BLaER1 treated with 17β-estradiol and CSF1 and Interleukin-3, amounts not matched to agents 10 nM and 100 nM (cell line): ENCODE measurements around the gene RALGAPA2.

Source experiments
- H3K27ac ChIP-seq, 11 experiments: shearing (Covaris generic); formaldehyde crosslinking; 2 replicates each; pipeline ENCODE4 v1.8.1; 2022
- H3K27me3 ChIP-seq, 11 experiments: shearing (Covaris generic); formaldehyde crosslinking; 2 replicates each; pipeline ENCODE4 v1.8.1; 2022
- H3K36me3 ChIP-seq, 11 experiments: shearing (Covaris generic); formaldehyde crosslinking; 2 replicates each; pipeline ENCODE4 v1.8.1; 2022
- H3K4me1 ChIP-seq, 10 experiments: shearing (Covaris generic); formaldehyde crosslinking; 2 replicates each; pipeline ENCODE4 v1.8.1; 2022
- H3K4me2 ChIP-seq, 11 experiments: shearing (Covaris generic); formaldehyde crosslinking; 2 replicates each; pipeline ENCODE4 v1.8.1; 2022
- H3K4me3 ChIP-seq, 10 experiments: shearing (Covaris generic); formaldehyde crosslinking; 2 replicates each; pipeline ENCODE4 v1.8.1; 2022
- H3K9ac ChIP-seq, 11 experiments: shearing (Covaris generic); formaldehyde crosslinking; 2 replicates each; pipeline ENCODE4 v1.8.1; 2022
- H3K9me3 ChIP-seq, 11 experiments: shearing (Covaris generic); formaldehyde crosslinking; replicated peaks in 1 of 11; 2 replicates each; pipeline ENCODE4 v1.8.1; 2022
- H4K20me1 ChIP-seq, 11 experiments: shearing (Covaris generic); formaldehyde crosslinking; 2 replicates each; pipeline ENCODE4 v1.8.1; 2022
- Cebpa-rat ChIP-seq, 11 experiments: shearing (Covaris generic); IDR thresholded peaks; 2 replicates each; pipeline ENCODE4 v1.8.1; 2022

RALGAPA2 gene

DNA sequence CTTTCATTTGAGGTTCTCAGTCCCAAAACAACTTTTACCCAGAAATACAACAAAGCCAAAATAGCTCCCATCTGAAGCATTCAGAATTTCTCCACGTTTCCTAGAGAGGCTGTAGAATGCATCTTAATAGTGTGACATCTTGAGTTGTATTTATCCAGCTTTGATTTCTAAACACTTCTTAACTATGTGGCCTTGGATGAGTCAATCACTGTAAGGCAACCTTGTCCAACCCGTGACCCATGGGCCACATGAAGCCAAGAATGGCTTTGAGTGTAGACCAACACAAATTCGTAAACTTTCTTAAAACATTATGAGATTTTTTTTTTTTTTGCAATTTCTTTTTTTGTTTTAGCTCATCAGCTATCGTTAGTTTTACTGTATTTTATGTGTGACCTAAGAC lies 108.1 kb downstream of the RALGAPA2 start:
- TF ChIP-seq Cebpa-rat (IDR thresholded peaks at IDR 0.05): no peak
- H3K27ac ChIP-seq: no peak overlapping the region
- no peak overlapping the region for H3K4me3 ChIP-seq

GRCh38 chr20:20603339-20603990 lies 109.0 kb downstream of the RALGAPA2 start:
- Histone ChIP-seq H4K20me1 (no peaks in the 10 kb centered on the region), H3K27me3 (no peaks in the 10 kb centered on the region), H3K27ac (no peak overlapping the region), H3K4me2 (peak overlapping the region in 6 of 11 experiments; percentile 2 to 40 (median 8); a peak in 7 of 22 replicates), H3K36me3 (peaks cover 4 to 66% (median 33%) of the 10 kb centered on the region in 11 experiments; a peak in 19 of 22 replicates), H3K9me3 (no peaks in the 10 kb centered on the region), H3K4me1 (peaks cover 6 to 11% (median 9%) of the 10 kb centered on the region in 10 experiments; a peak in 13 of 20 replicates), H3K9ac (no peak overlapping the region), H3K4me3 (no peak overlapping the region)
- no peak for TF ChIP-seq Cebpa-rat (IDR thresholded peaks at IDR 0.05)

More for the DNA sequence above, 108.1 kb downstream of the RALGAPA2 start:
- no peak overlapping the region for H3K4me2 ChIP-seq
- H3K27me3 ChIP-seq: no peaks in the 10 kb centered on the region
- no peak overlapping the region for H3K9ac ChIP-seq
- no peaks in the 10 kb centered on the region for H3K9me3 ChIP-seq
- H3K36me3 ChIP-seq: peaks cover 4 to 57% (median 27%) of the 10 kb centered on the region in 11 experiments; a peak in 18 of 22 replicates
- no peaks in the 10 kb centered on the region for H4K20me1 ChIP-seq
- peaks cover 6 to 11% (median 9%) of the 10 kb centered on the region in 10 experiments; a peak in 13 of 20 replicates for H3K4me1 ChIP-seq

DNA sequence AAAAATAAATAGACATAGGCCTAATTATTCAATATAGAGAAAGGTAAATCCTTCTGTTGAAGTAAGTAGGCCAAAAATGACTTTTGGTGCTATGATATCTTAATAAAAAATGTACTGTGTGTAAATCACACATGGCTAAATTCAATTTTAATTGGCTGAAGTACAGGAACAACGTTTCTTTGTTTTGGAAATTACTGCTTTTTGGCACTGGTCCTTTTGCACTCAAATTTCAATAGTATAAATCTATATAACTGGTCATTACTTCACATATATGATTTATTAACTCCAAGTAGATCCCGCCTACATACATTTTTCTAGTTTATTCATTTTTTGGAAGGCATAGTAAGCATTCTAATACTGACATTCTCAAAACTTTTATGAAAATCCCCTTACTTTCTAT lies 114.5 kb downstream of the RALGAPA2 start:
- Histone ChIP-seq H3K9me3 (no peaks in the 10 kb centered on the region), H3K4me3 (no peak overlapping the region), H3K4me2 (no peak overlapping the region), H3K36me3 (peaks cover 4 to 63% (median 29%) of the 10 kb centered on the region in 11 experiments; a peak in 18 of 22 replicates), H4K20me1 (peaks cover 0 to 5% (median 0%) of the 10 kb centered on the region in 11 experiments; a peak in 2 of 22 replicates), H3K27ac (no peak overlapping the region), H3K9ac (no peak overlapping the region), H3K4me1 (peaks cover 0 to under 1% (median 0%) of the 10 kb centered on the region in 10 experiments; a peak in 2 of 20 replicates), H3K27me3 (no peaks in the 10 kb centered on the region)
- TF ChIP-seq Cebpa-rat (IDR thresholded peaks at IDR 0.05): no peak

DNA sequence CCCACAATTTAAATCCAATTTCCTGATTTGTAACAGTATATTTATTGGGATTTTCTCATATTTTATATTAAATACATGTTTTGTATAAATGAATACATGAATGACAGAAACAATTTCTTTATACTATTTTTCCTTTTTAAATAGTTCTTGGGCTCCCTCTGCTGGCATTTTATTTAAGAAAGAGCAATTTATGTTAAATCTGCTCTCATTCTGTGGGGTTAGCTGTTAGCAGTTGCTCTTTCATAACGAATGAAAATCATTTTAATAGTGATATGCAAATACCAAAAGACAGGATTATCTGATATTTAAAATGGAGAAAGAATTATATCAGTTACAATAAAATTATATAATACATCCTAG lies 118.3 kb downstream of the RALGAPA2 start:
- Histone ChIP-seq H3K36me3 (peaks cover 7 to 43% (median 21%) of the 10 kb centered on the region in 11 experiments; a peak in 17 of 22 replicates), H3K27ac (no peak overlapping the region), H3K27me3 (no peaks in the 10 kb centered on the region), H3K4me2 (no peak overlapping the region), H3K9me3 (no peaks in the 10 kb centered on the region), H3K4me1 (no peaks in the 10 kb centered on the region), H3K9ac (no peak overlapping the region), H3K4me3 (no peak overlapping the region), H4K20me1 (peaks cover 0 to 5% (median 0%) of the 10 kb centered on the region in 11 experiments; a peak in 2 of 22 replicates)
- no peak for TF ChIP-seq Cebpa-rat (IDR thresholded peaks at IDR 0.05)

GRCh38 chr20:20593447-20594170 lies 118.8 kb downstream of the RALGAPA2 start:
- Histone ChIP-seq H3K9me3 (no peaks in the 10 kb centered on the region), H3K4me2 (no peak overlapping the region), H3K9ac (no peak overlapping the region), H3K27me3 (no peaks in the 10 kb centered on the region), H3K4me3 (no peak overlapping the region), H3K36me3 (peaks cover 9 to 43% (median 23%) of the 10 kb centered on the region in 11 experiments; a peak in 18 of 22 replicates), H4K20me1 (peaks cover 0 to 5% (median 0%) of the 10 kb centered on the region in 11 experiments; a peak in 2 of 22 replicates), H3K4me1 (no peaks in the 10 kb centered on the region), H3K27ac (no peak overlapping the region)
- TF ChIP-seq Cebpa-rat (IDR thresholded peaks at IDR 0.05): no peak

- Histone ChIP-seq H3K9ac (no peak overlapping the region), H4K20me1 (no peaks in the 10 kb centered on the region), H3K36me3 (peaks cover 45 to 93% (median 72%) of the 10 kb centered on the region in 11 experiments), H3K4me1 (peaks cover 0 to 8% (median 0%) of the 10 kb centered on the region in 10 experiments; a peak in 2 of 20 replicates), H3K4me3 (no peak overlapping the region), H3K27me3 (no peaks in the 10 kb centered on the region), H3K9me3 (peaks cover 0 to 7% (median 0%) of the 10 kb centered on the region in 11 experiments; a peak in 1 of 22 replicates), H3K27ac (no peak overlapping the region), H3K4me2 (no peak overlapping the region)
- TF ChIP-seq Cebpa-rat (IDR thresholded peaks at IDR 0.05): no peak
Observed at GRCh38 chr20:20585146-20585545, 127.3 kb downstream of the RALGAPA2 start.

DNA sequence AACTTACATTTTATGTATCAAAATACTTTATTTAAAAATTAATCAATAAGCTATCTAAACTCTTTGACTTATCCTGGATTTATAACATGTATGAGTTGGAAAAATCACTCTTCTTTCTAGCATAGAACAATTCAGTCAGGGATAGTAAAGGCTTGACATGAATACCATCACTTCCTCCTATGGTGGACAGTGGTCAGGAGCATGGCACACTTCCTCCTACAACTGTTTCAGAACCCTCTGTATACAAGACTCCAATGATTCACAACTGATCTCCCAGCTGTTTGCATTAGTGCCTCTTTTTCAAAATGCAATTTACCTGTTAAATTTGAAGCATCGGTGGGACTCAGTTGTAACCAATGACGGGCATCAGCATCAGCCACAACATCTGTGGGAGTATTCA lies 129.7 kb downstream of the RALGAPA2 start:
- peaks cover 0 to 7% (median 0%) of the 10 kb centered on the region in 11 experiments; a peak in 1 of 22 replicates for H3K9me3 ChIP-seq
- no peak overlapping the region for H3K4me3 ChIP-seq
- H4K20me1 ChIP-seq: no peaks in the 10 kb centered on the region
- no peaks in the 10 kb centered on the region for H3K27me3 ChIP-seq
- peaks cover 0 to 14% (median 0%) of the 10 kb centered on the region in 10 experiments; a peak in 4 of 20 replicates for H3K4me1 ChIP-seq
- H3K27ac ChIP-seq: no peak overlapping the region
- peaks cover 39 to 90% (median 59%) of the 10 kb centered on the region in 11 experiments for H3K36me3 ChIP-seq
- no peak overlapping the region for H3K9ac ChIP-seq
- no peak for TF ChIP-seq Cebpa-rat (IDR thresholded peaks at IDR 0.05)
- H3K4me2 ChIP-seq: 0 out of 22 replicates have a peak overlapping the region, but pooled peaks of 2 of the 11 experiments have one; percentile 17 to 50

- peaks cover 32 to 87% (median 47%) of the 10 kb centered on the region in 11 experiments for H3K36me3 ChIP-seq
- no peak overlapping the region for H3K4me3 ChIP-seq
- H3K9ac ChIP-seq: no peak overlapping the region
- H3K27ac ChIP-seq: no peak overlapping the region
- no peaks in the 10 kb centered on the region for H3K27me3 ChIP-seq
- no peaks in the 10 kb centered on the region for H3K9me3 ChIP-seq
- no peak overlapping the region for H3K4me2 ChIP-seq
- no peaks in the 10 kb centered on the region for H4K20me1 ChIP-seq
- peaks cover 0 to 14% (median 0%) of the 10 kb centered on the region in 10 experiments; a peak in 4 of 20 replicates for H3K4me1 ChIP-seq
- no peak for TF ChIP-seq Cebpa-rat (IDR thresholded peaks at IDR 0.05)
Observed at GRCh38 chr20:20580139-20580538, 132.3 kb downstream of the RALGAPA2 start.

DNA sequence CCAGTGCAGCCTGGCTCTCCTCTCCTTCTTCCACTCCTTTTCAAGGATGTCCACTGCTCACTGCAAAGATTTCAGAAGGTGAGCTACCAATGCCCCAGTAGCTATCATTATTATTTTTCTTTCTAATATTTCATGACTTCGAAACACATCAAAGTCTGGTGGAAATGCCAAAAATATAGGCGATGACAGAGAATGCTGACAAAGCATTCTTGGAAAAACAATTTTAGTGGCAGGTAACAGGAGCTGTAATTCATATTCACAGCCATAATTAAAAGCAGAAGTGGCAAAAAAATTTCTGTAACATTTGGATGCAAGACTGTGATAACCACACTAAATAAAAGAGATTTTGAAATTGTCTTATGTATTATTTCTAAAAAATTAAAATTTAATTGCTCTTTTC lies 133.6 kb downstream of the RALGAPA2 start:
- Histone ChIP-seq H3K4me2 (no peak overlapping the region), H3K9ac (no peak overlapping the region), H3K27me3 (no peaks in the 10 kb centered on the region), H3K4me3 (no peak overlapping the region), H4K20me1 (no peaks in the 10 kb centered on the region), H3K36me3 (peaks cover 21 to 88% (median 44%) of the 10 kb centered on the region in 11 experiments), H3K4me1 (peaks cover 0 to 14% (median 0%) of the 10 kb centered on the region in 10 experiments; a peak in 4 of 20 replicates), H3K9me3 (no peaks in the 10 kb centered on the region), H3K27ac (no peak overlapping the region)
- TF ChIP-seq Cebpa-rat (IDR thresholded peaks at IDR 0.05): no peak
